GM21619 (cell line): ENCODE data around the gene EOLA2.
"Not testable (repeated sequence)": the region's sequence is repeated elsewhere in the genome, so short reads cannot be mapped to it uniquely, and the experiment has no call there.

Experiments
- ATAC-seq: cut with Tn5 transposase; IDR thresholded peaks from one replicate; pipeline ENCODE4 v1.9.1; 2021; ENCODE audit not compliant: unreplicated experiment

Gene EOLA2

GRCh38 chrX:149933547-149933946 lies 4.7 kb downstream of the EOLA2 start:
- ATAC-seq = not testable (repeated sequence)

GRCh38 chrX:149932970-149933369 lies 5.3 kb downstream of the EOLA2 start:
- ATAC-seq = not testable (repeated sequence)

DNA sequence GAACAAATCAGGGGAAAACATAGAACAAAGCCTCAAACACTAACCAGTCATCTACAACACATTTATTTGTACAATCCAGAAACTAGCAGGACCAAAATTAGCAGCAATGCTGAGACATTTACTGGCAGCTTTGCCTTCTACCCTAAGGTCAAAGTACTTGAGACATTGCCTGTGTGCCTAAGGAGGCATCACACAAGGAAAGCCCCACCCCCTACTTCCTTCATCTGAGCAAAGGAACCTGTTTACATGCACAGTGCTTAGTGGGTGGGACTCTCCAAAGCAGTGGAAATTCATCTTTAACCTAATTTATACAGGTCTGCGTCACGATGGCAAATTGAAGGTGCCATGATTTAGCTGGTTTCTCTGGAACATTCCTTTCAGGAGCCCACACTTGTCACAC lies 6.1 kb downstream of the EOLA2 start:
- ATAC-seq = not testable (repeated sequence)

- not testable (repeated sequence) for ATAC-seq
Observed at GRCh38 chrX:149931355-149931754, 6.9 kb downstream of the EOLA2 start.

DNA sequence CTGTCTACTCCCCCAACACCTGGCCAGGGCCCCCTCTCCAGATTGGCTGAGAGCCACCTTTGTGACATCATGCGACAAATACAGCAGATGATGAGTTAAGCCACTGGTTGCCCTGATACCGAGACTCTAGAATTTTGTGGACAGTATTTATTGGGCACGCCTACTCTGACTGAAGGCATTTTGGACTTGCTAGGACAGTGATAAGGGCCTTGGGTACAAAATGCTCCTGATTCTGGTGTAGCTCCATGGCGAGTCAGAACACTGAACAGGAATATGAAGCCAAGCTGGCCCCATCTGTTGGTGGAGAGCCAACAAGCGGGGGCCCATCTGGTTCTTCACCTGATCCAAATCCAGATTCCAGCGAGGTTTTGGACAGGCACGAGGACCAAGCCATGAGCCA lies 8.9 kb downstream of the EOLA2 start, which contains the start of gene HSFX4:
HSFX4 (plus strand) TSS at position 174 of the 400 bp plus-strand sequence; CDS start at position 246, 72 bp downstream.
- ATAC-seq = not testable (repeated sequence)

- ATAC-seq = not testable (repeated sequence)
Observed at GRCh38 chrX:149928635-149929034, 9.7 kb downstream of the EOLA2 start.

DNA sequence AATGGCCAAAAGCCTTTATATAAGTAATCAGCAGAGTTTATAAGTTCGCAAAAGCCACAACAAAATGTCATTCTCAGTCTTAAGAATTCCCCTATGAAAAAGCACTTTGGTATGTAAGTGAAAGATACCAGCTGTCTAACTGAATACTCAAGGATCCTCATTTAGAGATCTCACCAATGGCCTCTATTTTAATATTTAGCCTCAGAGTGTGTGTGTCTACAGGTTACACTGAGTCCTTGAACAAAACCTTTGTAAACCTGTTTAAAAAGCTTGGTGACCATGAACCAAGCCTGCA lies 10.4 kb downstream of the EOLA2 start:
- not testable (repeated sequence) for ATAC-seq

- ATAC-seq = not testable (repeated sequence)
Observed at GRCh38 chrX:149927245-149927963, 10.9 kb downstream of the EOLA2 start.

GRCh38 chrX:149924434-149924833 lies 13.9 kb downstream of the EOLA2 start:
- not testable (repeated sequence) for ATAC-seq

DNA sequence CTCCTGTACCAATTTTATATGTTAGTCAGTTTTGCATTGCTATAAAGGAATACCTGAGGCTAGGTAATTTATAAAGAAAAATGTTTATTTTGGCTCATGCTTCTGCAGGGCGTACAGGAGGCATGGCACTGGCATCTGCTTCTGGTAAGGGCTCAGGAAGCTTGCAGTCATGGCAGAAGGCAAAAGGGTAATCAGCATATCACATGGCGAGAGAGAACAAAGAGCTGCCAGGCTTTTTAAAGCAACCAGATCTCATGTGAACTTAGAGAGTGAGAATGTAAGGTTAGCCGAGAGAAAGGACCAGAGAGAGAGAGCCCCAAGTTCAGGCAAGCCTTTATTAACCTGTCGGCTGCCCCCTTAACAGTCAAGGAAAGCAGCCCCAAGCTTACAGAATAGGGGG lies 14.5 kb downstream of the EOLA2 start:
- ATAC-seq = not testable (repeated sequence)

- ATAC-seq = peak; percentile 92
Observed at GRCh38 chrX:149916745-149917392, 21.4 kb downstream of the EOLA2 start.

DNA sequence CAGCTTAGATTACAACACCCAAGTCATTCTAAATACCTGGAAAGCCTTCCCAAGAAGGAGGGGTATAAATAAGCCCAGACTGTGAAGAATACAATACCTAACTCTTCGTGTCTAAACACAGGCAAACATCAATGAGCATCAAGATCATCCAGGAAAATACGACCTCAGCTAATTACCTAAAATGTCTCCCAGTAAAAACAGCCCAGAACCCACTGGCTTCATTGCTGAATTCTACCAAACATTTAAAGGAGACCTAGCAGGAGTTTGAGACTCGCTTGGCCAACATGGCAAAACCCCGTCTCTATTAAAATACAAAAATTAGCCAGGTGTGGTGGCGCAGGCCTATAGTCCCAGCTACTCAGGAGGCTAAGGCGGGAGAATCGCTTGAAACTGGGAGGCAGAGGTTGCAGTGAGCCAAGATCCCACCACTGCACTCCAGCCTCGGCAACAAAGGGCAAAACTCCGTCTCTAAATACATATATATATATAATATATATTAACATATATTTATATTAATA lies 28.1 kb downstream of the EOLA2 start:
- ATAC-seq = no peak

- no peak for ATAC-seq
Observed at GRCh38 chrX:149909324-149910177, 28.7 kb downstream of the EOLA2 start.

- ATAC-seq = no peak
Observed at GRCh38 chrX:149908727-149909126, 29.6 kb downstream of the EOLA2 start.

DNA sequence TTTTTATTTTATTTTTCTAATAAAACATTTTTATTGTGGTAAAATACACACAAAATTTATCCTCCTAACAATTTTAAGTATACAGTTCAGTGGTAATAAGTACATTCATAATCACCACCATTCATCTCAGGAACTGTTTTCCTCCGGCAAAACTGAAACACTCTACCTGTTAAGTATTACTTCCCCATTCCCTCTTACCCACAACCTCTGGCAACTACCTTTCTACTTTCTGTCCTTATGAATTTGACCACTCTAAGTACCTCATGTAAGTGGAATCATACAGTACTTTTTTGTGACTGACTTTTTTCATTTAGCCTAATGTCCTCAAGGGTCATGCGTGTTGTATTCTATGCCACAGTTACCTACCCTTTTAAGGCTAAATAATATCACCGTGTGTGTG lies 30.0 kb downstream of the EOLA2 start:
- ATAC-seq = peak; percentile 67

DNA sequence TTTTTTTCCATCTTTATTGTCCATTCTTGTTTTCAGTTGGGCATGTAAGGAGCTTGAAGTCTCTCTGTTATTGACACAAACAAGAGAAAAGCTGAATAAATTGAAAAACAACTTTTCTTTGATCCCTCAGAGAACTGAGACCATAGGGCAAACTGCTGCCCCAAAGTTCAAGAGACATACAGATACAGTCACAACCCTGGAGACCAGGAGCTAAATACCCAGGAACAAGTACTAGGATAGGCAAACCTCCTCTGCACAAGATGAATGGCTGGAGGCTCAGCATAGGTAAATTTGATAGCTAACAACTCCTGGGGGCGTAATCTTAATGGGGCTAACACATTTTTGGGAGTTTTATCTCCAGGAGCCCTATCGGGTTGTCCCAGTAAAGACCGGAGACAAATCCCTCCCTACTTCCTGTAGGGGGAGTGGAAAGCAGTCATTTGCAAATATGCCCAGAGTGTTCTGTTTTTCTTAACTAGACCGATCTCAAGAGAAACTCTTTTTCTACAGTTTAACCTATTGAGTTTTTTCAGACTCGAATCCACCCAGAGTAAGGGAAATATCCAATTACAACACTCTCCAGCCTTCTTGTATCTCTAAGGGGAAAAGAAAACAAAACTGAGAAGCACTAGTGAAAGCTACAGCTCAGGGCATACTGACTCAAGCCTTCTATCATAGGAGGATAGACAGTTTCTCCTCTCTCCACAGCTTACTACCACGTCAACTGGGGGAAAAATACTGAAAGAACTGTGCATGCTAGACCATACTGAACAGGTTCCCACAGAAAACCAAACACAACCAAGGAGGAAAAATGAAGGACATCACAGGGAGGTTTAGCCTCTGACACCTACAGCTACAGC lies 34.2 kb downstream of the EOLA2 start:
- peak; percentile 87 for ATAC-seq

DNA sequence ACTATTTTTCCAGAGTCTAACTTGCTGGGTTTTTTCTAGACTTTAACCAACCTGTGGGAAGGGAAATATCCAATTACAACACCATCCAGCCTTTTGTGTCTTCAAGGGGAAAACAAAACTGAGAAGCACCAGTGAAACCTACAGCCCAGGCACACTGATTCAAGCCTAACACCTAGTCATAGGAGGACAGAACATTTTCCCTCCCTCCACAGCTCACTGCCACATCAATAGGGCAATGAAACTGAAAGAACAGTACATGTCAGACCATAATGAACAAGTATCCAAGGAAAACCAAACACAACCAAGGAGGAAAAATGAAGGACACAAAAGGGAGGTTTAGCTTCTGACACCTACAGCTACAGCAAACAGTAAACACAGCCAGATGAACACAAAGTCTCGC lies 39.7 kb downstream of the EOLA2 start:
- no peak for ATAC-seq

DNA sequence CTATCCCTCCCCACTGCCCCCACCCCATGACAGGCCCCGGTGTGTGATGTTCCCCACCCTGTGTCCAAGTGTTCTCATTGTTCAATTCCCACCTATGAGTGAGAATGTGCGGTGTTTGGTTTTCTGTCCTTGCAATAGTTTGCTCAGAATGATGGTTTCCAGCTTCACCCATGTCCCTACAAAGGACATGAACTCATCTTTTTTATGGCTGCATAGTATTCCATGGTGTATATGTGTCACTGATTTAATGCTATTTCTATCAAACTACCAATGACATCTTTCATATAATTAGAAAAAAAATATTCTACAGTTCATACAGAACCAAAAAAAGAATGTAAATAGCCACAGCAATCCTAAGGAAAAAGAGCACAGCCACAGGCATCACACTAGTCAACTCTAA lies 47.5 kb downstream of the EOLA2 start:
- ATAC-seq = not testable (repeated sequence)
